ENCODE results near the gene KMT2B. TPM values are rescaled to one million over a fixed set of nuclear protein-coding genes. Genes with fewer than 3 reads are reported as not detected.

Gene KMT2B
- total RNA-seq, 1 donor from 2014 or later = 12.6 TPM

- H3K36me3 Mint-ChIP-seq = no peaks in the 10 kb centered on the region
- peaks cover 2% of the 10 kb centered on the region for H3K27me3 Mint-ChIP-seq (ENCODE audit: insufficient read depth, low read depth)
- no peak for TF ChIP-seq EZH2phosphoT487 (IDR thresholded peaks at IDR 0.05)
- TF ChIP-seq CTCF (IDR thresholded peaks at IDR 0.05) = no peak
- no peak for TF ChIP-seq EZH2 (IDR thresholded peaks at IDR 0.05)
- Histone ChIP-seq H3K9me3 (ENCODE audit: low read depth) (no peaks in the 10 kb centered on the region), H3K36me3 (no peaks in the 10 kb centered on the region), H3K27ac (no peak within 1 kb of the TSS), H3K4me2 (no peak within 1 kb of the TSS), H3K79me2 (ENCODE audit: low read depth) (no peaks in the 10 kb centered on the region), H4K20me1 (ENCODE audit: low read depth) (no peaks in the 10 kb centered on the region), H3K4me1 (no peaks in the 10 kb centered on the region), H3F3A (ENCODE audit: low read depth) (peaks cover 2% of the 10 kb centered on the region), H3K9ac (no peak within 1 kb of the TSS), H3K27me3 (peaks cover 29% of the 10 kb centered on the region), H3K4me3 (no peak within 1 kb of the TSS), H2AFZ (replicated peaks) (no peak within 1 kb of the TSS)
- peaks cover 4% of the 10 kb centered on the region for H3K4me1 Mint-ChIP-seq
- DNase-seq (ENCODE audit: low spot score) = peak; percentile 80
- H3K9me3 Mint-ChIP-seq = peaks cover 2% of the 10 kb centered on the region
- H3K27ac Mint-ChIP-seq = no peak within 1 kb of the TSS
- H3K4me3 Mint-ChIP-seq = peak within 1 kb of the TSS; percentile 96
Measured at GRCh38 chr19:35704218-35704617, 13.6 kb upstream of the KMT2B start, which contains the start of gene ZBTB32. TSS of gene ZBTB32 (plus strand) at chr19:35704558. CDS start at chr19:35714627, 10,069 bp downstream.

GRCh38 chr19:35708391-35708790 is 9.4 kb upstream of the KMT2B start:
- no peaks in the 10 kb centered on the region for H3K36me3 ChIP-seq
- peaks cover 22% of the 10 kb centered on the region for H3K27me3 ChIP-seq
- H3K27ac ChIP-seq = no peak overlapping the region
- no peaks in the 10 kb centered on the region for H3F3A ChIP-seq (ENCODE audit: low read depth)
- H3K36me3 Mint-ChIP-seq = no peaks in the 10 kb centered on the region
- no peak overlapping the region for H3K27ac Mint-ChIP-seq
- no peak overlapping the region for H3K9ac ChIP-seq
- peaks cover 8% of the 10 kb centered on the region for H3K4me1 Mint-ChIP-seq
- peaks cover 7% of the 10 kb centered on the region for H3K27me3 Mint-ChIP-seq (ENCODE audit: insufficient read depth, low read depth)
- H3K9me3 Mint-ChIP-seq = no peaks in the 10 kb centered on the region
- H4K20me1 ChIP-seq (ENCODE audit: low read depth) = no peaks in the 10 kb centered on the region
- no peaks in the 10 kb centered on the region for H3K9me3 ChIP-seq (ENCODE audit: low read depth)
- H3K4me3 Mint-ChIP-seq = no peak overlapping the region
- no peak overlapping the region for H3K4me2 ChIP-seq
- H3K4me1 ChIP-seq = no peaks in the 10 kb centered on the region
- no peak for DNase-seq (ENCODE audit: low spot score)
- H3K4me3 ChIP-seq = no peak overlapping the region
- no peaks in the 10 kb centered on the region for H3K79me2 ChIP-seq (ENCODE audit: low read depth)
- no peak overlapping the region for H2AFZ ChIP-seq (replicated peaks)
- TF ChIP-seq CTCF (IDR thresholded peaks at IDR 0.05) = no peak
- TF ChIP-seq EZH2 (IDR thresholded peaks at IDR 0.05) = no peak
- TF ChIP-seq EZH2phosphoT487 (IDR thresholded peaks at IDR 0.05) = no peak

- no peaks in the 10 kb centered on the region for H3K9me3 Mint-ChIP-seq
- Histone ChIP-seq H3K4me1 (peaks cover 15% of the 10 kb centered on the region), H3K9ac (no peak overlapping the region), H4K20me1 (ENCODE audit: low read depth) (peaks cover 5% of the 10 kb centered on the region), H2AFZ (replicated peaks) (no peak overlapping the region), H3K79me2 (ENCODE audit: low read depth) (no peaks in the 10 kb centered on the region), H3K9me3 (ENCODE audit: low read depth) (no peaks in the 10 kb centered on the region), H3K36me3 (no peaks in the 10 kb centered on the region), H3K27ac (no peak overlapping the region), H3K4me2 (no peak overlapping the region), H3K4me3 (no peak overlapping the region), H3F3A (ENCODE audit: low read depth) (peaks cover 7% of the 10 kb centered on the region), H3K27me3 (peaks cover 8% of the 10 kb centered on the region)
- no peak overlapping the region for H3K27ac Mint-ChIP-seq
- peaks cover 4% of the 10 kb centered on the region for H3K36me3 Mint-ChIP-seq
- peaks cover 15% of the 10 kb centered on the region for H3K27me3 Mint-ChIP-seq (ENCODE audit: insufficient read depth, low read depth)
- H3K4me1 Mint-ChIP-seq = peaks cover 29% of the 10 kb centered on the region
- TF ChIP-seq EZH2 (IDR thresholded peaks at IDR 0.05) (no peak), EZH2phosphoT487 (IDR thresholded peaks at IDR 0.05) (no peak), CTCF (IDR thresholded peaks at IDR 0.05) (no peak)
- DNase-seq (ENCODE audit: low spot score) = no peak
- H3K4me3 Mint-ChIP-seq = no peak overlapping the region
Measured at GRCh38 chr19:35710784-35711723, 6.7 kb upstream of the KMT2B start.
